Muscle of arm (tissue), 12 donors: ENCODE results near the gene RAB3GAP2. TPM values are rescaled to one million over a fixed set of nuclear protein-coding genes. Genes with fewer than 3 reads are reported as not detected.
A peak's percentile ranks its signal among the peaks of the same experiment; 100 is the strongest.
"Not testable (repeated sequence)": the region's sequence is repeated elsewhere in the genome, so short reads cannot be mapped to it uniquely, and the experiment has no call there.

Experiments
- DNase-seq: peaks from one replicate; pipeline ENCODE4 v3.0.0-alpha.2; 2013
- polyA plus RNA-seq, 12 donors: library from polyadenylated mRNA; unstranded; fragments of 120-200 nt; gene quantifications; one replicate each; pipeline ENCODE4 v1.2.1, GENCODE V29; 2013; ENCODE audit not compliant: insufficient read length in 12 of 12

Gene RAB3GAP2
- polyA plus RNA-seq, 12 donors, result 14.9 to 28.2 (median 25.1) TPM; not detected in 1

DNA sequence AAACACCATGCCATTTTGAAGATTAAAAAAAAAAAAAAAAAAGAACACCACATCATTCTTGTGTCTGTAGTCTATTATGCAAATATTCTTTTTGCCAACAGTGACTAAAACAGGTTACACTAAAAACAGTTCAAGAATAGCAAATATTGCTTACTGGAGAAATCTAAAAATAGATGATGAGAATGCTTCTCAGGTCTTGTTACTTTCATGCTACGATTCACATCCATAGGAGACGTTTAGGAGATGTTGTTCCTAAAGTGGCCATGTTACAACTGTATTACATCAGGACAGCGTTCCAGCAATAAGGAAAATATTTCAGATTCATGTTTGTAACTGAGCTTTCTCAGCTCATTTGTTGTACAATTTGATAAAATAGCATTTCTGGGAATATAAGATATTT is 32.3 kb downstream of the RAB3GAP2 start:
- no peak for DNase-seq

DNA sequence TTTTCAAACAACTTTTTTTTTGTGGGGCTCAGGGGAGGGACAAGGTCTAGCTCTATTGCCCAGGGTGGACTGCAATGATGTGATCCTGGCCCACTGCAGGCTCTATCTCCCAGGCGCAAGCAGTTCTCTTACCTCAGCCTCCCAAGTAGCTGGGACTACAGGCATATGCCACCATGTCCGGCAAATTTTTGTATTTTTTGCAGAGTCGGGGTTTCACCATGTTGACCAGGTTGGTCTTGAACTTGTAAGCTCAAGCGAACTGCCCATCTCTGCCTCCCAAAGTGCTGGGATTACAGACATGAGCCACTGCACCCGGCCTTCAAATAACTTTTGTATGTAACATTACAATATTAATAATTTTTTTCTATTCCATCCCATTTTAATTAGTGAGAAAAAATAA is 33.0 kb downstream of the RAB3GAP2 start:
- DNase-seq, result no peak

DNA sequence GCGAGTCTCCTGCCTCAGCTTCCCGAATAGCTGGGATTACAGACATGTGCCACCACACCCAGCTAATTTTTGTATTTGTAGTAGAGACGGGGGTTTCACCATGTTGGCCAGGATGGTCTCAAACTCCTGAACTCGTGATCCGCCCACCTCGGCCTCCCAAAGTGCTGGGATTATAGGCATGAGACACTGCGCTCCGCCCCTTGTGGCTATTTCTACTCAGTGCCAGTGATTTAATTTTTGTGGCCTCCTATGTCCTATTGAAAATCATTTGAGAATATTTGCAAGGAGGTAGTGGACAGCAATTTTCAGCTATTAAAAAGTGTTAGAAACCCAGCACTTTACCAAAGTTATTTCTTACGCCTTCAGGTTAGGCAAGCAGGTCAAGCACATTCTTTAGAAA is 36.0 kb downstream of the RAB3GAP2 start:
- not testable (repeated sequence) for DNase-seq

DNA sequence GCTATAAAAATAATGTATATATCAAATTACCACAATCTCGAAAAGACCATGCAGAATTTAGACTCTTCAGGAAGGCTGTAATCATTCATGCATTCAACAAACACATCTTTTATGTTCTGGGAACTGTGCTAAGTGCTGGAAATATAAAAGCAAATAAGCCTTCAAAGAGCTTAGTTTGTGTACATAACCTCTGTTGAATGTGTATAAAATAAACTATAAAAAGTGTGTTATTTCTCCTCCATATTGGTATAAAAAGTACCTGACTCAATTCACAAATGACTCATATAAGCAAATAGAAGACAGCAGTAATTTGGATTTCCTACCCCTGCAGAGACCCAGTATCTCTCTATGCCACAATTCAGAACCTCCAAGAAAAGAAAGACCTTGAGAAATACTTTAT is 36.8 kb downstream of the RAB3GAP2 start:
- no peak for DNase-seq

DNA sequence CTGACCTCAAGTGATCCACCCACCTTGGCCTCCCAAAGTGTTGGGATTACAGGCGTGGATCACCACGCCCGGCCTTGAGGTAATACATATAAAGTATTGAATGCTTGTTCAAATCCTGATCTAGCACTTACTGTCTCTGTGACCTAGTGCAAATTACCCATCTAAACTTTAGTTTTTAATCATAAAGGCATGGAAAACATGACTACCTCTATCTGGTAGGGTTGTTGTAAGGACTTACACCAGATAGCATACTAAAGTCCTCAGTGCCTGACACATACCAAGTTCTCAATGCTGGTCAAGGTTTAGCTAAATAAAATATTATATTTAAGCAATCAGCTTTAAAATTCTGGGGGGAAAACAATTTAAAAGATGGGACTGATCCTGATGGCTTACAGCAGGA is 38.3 kb downstream of the RAB3GAP2 start:
- DNase-seq, result no peak

DNA sequence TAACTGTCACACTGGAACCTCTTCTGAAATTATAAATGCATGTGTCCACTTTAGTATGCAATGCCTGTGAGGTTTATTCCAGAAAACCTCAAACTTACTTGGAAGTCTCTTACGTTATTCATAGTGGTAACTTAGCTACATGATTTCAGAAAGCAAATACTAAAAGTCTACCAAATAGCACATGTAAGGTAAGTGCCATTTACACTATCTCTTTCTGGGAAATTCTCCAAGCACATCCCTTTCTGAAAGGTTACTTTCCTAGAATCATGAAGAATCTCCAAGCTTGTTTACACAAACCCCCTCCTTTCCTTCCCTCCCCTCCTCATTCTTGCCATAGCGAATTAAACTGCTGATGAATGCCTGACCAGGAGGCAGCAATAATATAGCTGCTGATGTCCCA is 42.5 kb downstream of the RAB3GAP2 start:
- no peak for DNase-seq

DNA sequence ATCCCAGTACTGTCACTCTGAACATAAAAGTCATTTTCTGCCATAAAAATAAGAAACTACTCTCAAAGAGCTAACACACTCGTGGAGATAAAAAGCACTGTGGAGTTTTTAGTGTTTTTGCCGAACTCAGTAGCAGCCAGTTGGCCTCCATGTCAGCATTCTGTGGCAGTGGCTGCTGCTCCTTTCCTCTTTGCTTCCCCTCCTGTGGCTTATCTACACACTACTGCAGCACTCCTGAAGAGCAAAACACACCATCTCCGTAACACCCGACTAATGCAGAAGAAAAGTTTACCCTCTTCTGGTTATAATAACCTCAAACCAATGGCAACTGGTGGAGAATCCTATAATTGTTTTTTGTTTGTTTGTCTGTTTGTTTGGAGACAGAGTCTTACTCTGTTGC is 44.9 kb downstream of the RAB3GAP2 start:
- DNase-seq, result no peak

DNA sequence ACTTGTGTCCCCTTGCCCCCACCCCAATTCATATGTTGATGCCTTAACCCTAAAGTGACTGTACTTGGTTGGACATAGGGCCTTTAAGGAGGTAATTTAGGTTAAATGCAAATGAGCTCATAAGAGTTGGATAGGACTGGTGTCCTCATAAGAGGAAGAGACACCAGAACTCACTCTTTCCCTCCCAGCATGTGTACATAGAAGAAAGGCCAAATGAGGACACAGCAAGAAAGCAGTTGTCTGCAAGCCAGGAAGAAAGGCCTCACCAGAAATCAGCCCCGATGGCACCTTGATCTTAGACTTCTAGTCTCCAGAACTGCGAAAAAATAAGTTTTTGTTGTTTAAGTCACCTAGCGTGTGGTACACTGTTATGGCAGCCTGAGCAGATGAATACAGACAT is 45.5 kb downstream of the RAB3GAP2 start:
- no peak for DNase-seq

DNA sequence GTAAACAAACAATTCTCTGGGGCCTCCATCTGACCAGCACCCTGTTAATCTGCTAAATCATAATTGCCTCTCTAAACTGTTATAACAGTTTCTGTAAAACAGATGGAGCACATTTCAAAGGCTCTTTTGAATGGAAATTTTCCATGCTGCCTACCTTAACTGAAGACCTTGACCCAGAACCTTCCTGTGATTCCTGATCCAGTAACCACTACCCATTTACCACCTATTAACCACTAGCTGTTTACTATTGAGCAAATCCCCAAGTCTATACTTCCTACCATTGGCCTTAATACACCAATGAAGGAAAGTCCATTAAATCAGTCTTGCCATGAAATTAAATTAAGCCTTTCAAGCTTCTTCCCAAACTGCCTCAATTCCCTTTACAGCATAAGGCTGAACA is 46.3 kb downstream of the RAB3GAP2 start:
- DNase-seq, result no peak

DNA sequence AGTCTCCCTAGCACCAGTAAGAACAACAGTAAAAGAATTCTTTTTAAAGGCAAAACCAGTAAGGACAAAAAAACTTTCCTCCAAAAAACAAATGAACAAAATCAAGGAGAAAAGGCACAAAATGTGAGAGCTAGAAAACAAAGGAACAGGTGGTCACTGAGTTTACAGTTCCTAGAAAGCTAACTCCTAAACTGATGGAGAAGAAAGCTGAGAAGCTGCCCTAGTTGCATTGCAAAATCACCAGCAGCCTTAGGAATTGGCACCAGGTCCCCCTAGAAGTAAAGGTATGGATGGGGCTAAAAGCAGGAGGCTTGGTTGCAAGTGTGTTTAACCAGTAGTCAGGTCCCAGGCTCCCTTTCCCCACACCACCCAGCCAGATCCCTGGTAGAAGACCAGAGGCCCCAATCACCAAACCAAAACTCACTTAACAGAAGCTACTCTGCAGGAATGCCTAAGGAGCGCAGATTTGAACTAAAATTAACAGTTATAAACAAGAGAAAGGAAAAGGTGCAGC is 47.6 kb downstream of the RAB3GAP2 start:
- no peak for DNase-seq

DNA sequence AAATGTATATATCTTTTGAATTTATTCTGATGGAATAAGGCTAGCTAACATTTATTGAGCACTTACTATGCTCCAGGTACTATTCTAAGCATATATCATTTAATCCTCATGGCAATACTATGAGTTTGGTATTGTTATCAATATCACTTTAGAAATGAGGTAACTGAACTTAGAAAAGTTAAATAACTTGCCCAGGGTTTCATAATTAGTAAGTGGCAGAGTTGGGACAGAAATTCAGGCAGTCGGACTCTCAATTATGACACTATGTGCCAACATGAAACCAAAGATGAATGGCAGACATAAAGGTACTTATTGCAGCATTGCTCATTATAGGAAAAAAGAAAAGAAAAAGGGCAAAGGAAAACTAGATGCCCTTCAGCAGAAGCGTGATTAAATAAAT is 48.2 kb downstream of the RAB3GAP2 start:
- no peak for DNase-seq

DNA sequence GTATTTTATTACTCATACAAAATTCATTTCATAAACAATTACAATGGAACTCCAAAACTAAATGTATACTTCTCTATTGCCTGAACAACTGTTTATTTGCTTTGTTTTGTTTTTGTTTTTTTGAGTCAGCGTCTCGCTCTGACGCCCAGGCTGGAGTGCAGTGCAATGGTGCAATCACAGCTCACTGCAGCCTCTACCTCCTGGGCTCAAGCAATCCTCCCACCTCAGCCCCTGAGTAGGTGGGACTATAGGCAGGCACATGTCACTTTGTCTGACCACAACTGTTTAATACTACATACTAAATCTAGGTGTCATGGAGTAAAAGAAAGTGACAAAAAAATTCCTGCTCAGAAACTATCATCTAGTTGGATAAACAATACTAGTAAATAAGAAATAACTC is 49.3 kb downstream of the RAB3GAP2 start:
- no peak for DNase-seq

DNA sequence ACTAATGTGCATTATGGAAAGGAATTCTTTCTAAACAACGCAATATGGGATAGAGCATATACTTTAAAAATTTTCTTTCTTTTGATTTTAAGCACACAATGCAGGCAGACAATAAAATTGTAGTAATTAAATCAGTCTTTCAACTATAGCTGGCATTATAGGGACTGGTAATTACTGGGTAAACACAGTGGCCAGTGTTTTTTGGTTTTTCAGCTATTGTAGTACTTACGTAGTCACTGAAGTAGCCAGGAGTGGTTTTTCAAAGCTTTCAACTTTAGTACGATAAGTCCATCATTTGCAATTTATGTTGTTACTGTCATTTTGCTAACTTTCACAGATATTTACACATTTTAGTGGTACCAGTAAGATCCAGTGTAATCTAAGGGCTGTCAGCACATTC is 50.6 kb downstream of the RAB3GAP2 start:
- no peak for DNase-seq

DNA sequence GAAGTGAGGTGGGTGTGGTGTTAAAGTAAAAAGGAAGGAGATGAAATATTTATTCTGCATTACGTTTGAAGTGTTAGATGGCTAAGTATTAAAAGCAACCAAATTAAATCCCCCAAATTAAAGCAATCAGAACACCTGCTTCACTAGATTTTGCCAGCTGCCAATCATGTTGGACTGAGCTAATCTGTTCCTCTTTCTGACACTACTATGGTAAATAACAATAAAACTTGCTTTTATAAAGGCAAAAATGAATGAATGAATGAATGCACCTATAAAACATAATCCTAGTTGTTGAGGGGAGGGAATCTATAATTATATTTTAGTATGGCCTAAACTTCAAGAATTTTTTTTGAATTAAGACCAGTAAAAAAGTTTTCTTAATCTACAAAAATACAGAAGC is 51.0 kb downstream of the RAB3GAP2 start:
- DNase-seq, result no peak

DNA sequence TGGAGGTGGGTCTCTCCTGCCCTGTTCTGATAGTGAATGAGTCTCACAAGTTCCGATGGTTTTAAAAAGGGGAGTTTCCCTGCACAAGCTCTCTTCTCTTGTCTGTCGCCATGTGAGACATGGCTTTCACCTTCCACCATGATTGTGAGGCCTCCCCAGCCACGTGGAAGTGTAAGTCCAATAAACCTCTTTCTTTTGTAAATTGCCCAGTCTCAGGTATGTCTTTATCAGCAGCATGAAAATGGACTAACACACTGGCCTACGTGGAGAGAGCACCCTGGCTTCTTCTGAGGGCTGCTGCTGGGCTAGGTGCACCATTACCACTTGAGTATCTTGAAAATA is 51.6 kb downstream of the RAB3GAP2 start:
- DNase-seq, result not testable (repeated sequence)

DNA sequence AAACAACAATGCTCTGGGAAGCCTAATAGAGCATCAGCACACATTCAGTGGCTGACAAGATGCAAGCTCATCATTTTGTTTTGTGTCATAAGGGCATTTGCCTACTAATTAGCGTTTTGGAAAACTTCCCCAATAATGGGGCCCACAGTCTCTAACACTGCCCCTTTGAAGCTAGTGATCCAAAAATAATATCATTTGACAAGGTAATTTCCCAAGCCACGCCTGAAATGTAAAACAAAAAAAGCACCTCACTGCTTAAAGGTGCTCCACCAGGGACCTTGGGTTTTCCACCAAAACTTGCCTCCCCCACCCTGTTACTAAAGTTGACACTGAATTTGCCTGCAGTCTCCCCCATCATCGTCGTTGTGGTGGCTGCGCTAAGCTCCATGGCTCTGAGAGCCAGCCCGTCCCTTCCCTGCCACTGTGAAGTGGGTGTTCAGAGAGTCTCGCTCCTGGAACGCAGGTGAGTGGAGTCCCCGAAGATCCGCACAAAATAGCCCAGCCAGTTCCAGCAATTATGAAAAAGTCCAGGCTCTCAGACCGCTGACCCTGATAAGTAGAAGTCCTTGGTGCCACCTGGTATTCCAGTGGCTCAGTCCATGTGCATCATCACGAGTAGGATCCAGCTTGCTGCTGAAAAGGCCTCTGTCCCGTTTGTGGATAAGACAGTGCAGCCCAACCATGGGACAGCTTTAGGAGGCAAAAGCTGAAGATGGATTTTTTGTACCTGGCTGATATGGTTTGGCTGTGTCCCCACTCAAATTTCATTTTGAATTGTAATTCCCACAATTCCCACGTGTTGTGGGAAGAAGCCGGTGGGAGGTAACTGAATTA is 52.2 kb downstream of the RAB3GAP2 start:
- DNase-seq, result no peak

DNA sequence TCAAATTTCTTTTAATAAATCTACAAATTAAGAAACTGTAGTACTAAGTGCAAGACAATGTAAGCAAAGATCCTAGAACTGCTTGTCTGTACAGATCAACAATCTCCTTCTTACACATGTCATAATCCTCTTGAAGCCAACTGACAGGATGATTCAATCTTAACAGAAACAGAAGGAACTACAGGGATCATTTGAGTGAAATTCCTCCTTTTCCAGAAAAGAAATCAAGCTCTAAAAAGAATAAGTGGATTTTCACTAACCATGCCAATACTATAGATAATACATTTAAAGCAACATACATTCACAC is 53.2 kb downstream of the RAB3GAP2 start:
- no peak for DNase-seq

DNA sequence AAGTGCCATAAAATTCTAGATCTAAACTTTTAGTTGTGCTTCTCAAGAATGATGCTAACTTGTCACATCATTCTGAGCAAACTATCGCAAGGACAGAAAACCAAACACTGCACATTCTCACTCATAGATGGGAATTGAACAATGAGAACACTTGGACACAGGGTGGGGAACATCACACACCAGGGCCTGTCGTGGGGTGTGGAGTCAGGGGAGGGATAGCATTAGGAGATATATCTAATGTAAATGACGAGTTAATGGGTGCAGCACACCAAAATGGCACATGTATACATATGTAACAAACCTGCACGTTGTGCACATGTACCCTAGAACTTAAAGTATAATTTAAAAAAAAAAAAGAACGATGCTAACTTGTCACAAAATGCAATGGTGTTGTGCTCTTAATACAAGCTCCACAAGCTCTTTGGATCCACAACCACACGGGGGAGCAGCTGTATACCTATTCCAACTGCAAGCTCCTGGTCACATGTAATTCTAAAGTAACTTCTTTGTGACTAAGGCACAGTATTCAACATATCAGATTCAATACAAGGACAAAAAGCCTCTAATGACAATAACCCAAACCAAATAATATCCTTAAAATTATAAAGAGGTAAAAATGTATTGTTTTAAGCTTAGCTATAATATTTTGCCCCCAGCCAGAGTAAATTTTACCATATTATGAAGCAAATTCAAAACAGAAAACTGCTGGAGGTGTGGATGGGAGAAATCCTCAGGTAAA is 53.7 kb downstream of the RAB3GAP2 start:
- DNase-seq, result peak; percentile 55

DNA sequence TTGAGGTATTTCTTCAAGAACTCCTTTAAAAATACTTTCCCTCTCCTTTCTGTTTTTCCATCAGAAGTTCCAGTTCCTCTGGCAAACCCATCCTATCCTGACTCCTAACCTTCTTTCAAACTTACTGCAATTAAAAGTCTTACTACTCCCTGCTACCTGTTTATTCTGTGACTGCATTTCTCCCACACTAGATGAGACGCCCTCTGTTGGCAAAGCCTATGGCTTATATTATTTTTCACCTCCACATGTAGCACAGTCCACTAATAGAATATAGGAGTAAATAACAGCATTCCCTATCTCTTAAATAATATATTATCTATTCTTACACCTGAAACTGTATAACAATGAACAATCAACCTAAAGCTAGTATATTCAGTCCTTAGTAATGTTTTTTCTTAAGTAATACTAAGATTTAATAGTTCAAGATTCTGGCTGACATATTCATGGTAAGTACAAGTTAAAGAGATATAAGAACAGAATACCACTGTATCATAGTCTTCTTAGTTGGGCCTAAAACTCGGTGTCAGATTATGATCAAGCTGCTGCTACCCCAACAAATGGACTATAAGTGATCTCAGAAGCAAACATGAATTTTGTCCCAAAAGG is 54.8 kb downstream of the RAB3GAP2 start:
- no peak for DNase-seq

DNA sequence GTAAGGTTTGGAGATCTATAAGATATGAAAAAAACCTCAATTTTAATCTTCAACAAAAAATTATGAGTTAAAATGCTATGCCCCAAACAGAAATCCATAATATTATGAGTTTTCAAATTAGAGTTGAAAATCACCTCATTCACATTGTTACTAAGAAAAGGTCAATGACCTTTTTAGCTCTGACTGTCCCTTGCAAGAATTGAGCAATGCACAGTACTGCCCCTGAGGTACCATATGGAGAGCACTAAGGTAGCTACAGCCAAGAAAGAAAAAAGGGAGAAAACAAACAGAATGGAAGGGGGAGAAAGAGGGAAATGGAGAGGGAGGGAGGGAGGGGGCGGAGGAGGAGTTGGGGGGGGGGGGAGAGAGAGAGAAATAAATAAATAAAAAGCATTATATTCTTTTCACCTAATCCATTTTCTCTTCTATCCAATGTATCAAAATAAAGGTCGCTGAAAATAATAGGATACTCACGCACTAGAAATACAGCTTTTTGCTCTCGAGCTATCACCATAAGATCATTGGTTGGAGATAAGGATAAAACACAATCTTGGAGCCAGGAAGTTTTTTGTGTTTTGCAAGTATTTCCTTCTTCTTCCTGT is 58.8 kb downstream of the RAB3GAP2 start:
- no peak for DNase-seq

DNA sequence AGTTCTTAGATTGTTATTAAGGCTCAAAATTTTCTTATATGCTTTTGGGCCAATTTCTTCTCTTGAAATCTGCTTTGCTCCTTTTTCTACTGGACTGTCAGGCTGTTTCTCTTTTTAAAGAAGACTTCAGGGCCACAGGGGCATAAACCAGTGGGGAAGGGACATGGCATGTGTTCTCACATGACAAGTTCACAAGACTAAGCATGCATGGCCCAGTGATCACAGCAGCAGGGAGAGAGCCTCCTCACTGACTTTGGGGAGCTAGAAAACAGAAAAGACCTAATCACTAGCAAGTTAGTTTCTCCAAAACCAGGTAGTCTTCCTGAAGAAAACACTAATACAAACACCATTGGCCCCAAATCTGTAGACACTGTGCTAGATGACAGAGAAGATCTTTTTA is 64.8 kb downstream of the RAB3GAP2 start:
- DNase-seq, result no peak

DNA sequence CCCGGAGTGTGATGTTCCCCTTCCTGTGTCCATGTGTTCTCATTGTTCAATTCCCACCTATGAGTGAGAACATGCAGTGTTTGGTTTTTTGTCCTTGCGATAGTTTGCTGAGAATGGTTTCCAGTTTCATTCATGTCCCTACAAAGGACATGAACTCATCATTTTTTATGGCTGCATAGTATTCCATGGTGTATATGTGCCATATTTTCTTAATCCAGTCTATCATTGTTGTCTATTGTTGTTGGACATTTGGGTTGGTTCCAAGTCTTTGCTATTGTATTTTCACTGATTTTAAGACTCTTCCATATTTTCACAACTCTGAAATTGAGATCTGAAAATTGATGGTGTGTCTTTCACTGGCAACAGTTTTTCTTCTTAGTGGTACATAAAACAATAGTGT is 67.5 kb downstream of the RAB3GAP2 start:
- DNase-seq, result not testable (repeated sequence)

DNA sequence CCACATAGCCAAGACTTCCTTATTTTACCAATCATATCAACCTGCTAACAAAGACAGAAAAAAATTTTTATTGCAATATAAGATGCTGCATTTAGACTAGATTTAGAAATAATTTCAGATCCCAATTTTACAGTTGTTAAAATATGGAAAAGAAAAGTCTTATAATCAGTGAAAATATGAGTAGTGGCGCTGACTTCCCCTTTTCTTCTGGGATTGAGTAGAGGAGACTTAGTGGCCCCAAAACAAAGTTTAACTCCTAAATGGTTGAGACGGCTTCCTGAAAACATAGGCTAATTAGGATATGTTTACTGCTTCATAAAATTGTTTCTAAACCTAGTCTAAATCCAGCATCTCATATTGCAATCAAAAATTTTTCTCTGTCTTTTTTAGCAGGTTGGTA is 68.4 kb downstream of the RAB3GAP2 start:
- DNase-seq, result no peak
